NCI-H1092 treated with DMSO at 0.1 percent for 48 hours (cell line): ENCODE measurements around the gene OR51F2.
"Not testable (repeated sequence)": the region's sequence is repeated elsewhere in the genome, so short reads cannot be mapped to it uniquely, and the experiment has no call there.

ENCODE experiments used
- DNase-seq: peaks from one replicate; lab custom pipeline; 2025; lab: John Stamatoyannopoulos, UW

Gene OR51F2

DNA sequence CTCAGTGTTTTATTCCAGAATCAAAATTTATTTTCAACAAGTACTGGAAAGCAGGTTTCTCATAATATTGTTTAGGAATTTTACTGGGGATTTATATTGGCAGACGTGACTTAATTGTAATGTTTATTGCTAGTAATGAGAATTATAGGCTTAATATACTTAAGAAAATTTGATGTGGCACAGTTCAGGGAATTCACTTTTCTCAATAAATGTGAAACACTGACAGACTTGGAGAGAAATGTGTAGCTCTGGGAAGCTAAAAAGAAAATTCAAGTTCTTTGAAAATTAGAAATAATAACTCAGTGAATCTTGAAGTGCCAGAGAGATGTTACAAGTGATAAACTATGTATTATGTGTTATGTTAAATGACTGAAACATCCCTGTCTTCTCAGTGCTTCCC is at the start of gene OR51F2:
OR51F2 (plus strand) TSS at position 301 of the 400 bp plus-strand sequence. CDS start 101 bp downstream, outside the sequence.
- no peak for DNase-seq

DNA sequence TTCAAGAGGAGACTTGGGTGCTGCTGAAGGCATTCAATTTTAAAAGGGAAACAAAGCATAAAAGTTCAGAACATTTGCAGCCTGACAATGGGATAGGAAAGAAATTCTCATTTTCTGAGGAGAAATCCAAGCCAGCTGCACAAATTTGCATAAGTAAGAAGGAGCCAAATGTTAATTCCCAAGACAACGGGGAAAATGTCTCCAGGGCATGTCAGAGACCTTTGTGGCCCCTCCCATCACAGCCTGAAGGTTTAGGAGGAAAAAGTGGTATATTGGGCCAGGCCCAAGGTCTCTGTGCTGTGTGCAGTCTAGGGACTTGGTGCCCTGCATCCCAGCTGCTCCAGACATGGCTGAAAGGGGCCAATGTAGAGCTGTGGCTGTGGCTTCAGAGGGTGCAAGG is 38.7 kb upstream of the OR51F2 start:
- DNase-seq, result no peak

GRCh38 chr11:4797206-4797605 is 23.9 kb upstream of the OR51F2 start:
- no peak for DNase-seq

DNA sequence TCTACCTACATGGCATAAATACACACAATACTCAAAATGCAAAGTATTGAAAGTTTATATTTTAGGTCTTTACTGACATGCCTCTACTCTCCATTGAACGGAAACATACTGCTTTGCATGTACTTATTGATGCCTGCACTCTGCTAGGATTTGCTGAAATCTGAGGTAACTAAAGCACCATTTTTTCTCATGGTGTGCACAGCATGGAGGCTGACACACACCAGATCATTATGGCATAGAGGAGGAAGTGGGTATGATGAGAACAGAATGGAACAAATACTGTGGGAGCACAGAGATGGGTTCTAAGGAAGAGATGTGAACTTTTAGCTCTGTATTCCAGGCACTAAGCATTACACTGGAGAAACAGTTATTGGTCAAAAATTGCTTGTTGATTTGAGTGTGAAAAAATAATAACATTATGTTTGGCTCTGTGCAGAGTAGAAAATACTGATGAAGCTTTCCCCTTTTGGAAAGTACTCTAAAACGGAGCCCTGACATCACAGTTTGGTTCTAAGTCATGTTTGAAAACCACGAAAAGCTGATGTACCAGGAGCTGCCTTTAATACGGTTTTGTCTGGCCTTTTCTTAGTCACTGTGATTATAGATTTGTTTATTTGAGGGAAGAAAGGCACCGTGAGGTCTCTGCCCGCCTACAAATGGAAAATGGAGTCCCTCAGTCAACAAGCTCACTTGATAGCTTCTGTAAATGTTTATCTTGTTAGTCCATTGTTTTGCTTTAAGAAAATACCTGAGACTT is 22.5 kb upstream of the OR51F2 start:
- DNase-seq, result no peak

DNA sequence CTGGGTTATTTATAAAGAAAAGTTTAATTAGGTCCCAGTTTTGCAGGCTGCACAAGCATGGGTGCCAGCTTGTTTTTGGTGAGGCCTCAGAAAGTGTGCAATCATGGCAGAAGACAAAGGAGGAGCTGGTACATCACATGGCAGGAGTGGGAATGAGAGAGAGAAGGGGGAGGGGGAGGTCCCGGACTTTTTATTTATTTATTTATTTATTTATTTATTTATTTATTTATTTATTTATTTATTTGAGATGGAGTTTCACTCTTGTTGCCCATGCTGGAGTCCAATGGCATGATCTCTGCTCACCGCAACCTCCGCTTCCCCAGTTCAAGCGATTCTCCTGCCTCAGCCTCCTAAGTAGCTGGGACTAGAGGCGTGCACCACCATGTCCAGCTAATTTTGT is 19.8 kb upstream of the OR51F2 start:
- not testable (repeated sequence) for DNase-seq

- no peak for DNase-seq
These were observed 16.8 kb upstream of the OR51F2 start, which contains the start of gene OR52R1 for GRCh38 chr11:4804280-4804679. Gene OR52R1 (minus strand): TSS chr11:4804380. CDS start chr11:4804380, 0 bp downstream.

DNA sequence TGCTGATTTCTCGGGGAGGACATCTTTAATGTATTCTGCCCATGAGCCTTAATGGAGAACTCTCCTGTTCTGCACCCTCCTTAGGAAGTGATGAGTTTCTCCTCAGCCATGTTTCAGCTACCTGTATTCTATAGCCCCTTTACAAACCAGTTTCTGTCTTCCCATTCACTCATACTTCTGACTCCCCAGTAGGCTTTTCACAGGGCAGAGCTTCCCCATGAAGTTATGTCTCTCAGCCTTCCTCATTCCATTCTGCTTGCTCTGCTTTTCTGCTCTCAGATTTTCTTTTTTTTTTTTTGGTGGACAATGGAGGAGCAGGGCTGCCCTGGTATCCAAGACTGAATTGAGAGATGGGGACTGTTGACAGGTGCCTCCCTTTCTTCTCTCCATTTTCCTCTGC is 12.6 kb upstream of the OR51F2 start:
- no peak for DNase-seq

- no peak for DNase-seq
These were observed 11.9 kb upstream of the OR51F2 start for GRCh38 chr11:4809246-4809645.

DNA sequence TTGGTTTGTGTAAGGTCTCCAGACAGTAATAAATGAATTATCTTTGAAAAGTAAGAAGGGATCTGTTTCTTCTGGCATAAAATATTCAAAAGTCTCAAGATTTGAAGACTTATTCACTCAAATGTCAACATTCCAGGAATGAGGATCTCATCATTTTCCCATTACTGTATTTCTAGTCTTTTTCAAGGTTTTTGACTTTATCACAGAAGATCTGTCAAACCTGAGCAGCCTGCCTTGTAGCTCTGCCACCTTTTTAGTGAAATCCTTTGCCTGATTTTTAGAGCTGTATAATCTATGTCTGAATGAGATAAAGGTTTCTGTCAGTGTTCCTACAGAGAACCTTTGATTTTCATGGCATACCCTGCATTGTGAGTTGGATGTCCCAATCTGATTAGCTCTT is 4.0 kb downstream of the OR51F2 start:
- DNase-seq, result no peak

DNA sequence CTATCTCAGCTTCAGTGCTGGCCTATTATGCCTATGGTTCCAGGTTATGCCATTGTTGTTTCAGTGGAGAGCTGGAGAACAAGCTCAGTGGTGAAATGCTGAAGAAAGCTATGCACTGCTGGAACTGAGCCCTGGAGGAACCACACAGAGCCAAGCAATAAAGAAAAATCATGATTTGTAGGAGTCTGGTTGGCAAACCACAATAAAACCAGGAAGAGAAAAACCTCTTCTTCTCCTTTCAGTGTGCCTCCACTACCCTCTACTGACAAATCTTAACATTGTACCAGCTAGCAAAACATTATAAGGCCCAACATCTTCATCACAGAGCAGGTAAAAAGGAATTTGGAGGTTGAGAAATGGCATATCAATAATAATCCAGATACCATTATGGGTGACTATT is 5.3 kb downstream of the OR51F2 start:
- DNase-seq, result peak; percentile 64

DNA sequence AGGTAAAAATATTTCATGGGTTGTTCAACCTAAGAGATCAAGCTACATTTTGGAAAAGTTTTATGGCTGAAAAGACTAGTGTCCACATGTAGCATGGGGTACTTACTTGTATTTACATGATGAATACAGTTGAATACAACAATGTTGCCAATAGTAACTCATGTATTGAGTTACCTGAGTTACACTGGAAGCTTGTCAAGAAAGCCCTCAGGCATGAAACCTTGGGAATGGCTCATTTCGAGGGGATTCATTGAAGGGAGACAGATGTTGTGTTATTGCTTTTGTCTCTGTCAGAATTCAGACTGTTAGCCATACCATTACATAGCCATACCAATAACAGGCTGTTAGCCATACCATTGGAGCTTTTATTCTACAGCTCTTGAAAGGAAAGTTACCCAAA is 9.2 kb downstream of the OR51F2 start:
- DNase-seq, result no peak

- DNase-seq, result no peak
These were observed 9.8 kb downstream of the OR51F2 start for GRCh38 chr11:4830909-4831308.

DNA sequence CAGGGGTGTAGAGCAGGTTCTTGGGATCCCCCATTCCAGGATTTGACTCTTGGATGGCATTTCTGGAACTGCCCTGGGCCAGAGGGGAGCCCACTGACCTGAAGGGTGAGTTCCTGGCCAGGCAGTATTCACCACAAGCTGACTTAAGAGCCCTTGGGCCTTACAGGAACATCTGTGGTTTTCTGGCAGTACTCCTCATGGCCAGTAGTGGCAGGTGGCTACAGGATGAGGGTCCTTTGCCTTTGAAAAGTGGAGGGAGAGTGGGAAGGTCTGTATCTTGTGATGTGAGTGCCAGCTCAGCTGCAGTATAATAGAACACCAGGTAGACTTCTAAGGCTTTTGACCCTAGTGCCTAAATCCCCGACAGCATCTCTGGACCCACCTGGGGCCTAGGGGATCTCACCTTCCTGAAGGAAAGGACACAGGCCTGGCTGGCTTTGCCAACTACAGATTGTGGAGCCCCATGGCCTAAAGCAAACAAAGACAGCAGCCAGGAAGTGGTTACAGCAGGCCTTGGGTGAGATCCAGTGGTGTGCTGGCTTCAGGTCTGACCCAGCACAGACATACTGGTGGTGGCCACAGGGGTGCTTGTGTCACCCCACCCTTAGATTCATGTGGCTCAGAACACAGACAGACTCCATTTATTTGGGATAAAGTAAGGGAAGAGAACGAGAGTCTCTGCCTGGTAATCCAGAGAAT is 18.9 kb downstream of the OR51F2 start:
- no peak for DNase-seq

DNA sequence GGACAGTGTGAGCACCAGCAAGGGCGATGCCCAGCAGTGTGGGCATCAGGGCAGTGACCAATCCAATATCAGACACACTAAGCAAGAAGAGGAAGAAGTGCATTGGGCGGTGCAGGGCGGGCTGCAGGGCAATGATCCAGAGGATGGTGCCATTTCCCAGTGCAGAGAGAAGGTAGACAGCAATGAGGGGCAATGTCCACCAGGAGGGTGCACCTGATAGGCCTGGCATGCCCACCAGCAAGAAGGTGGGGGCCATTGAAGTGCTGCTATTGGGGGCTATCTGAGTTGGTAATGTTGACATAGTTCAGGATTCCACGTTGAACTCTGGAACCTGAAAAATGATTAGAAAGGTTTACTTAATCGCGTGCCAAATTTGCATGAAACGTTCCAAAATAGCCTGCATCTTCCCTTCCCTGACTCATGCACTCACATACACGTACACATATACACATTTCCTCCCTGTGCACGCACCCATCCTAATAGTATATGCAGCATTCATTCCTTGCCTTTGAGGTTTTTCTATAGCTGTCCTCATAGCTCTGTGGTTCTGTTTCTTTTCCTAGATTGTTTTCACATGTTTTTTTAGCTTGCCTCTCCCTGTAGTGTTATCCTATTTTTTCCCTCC is 27.9 kb downstream of the OR51F2 start, which contains the start of gene OR51S1:
OR51S1 (minus strand) TSS at position 301 of the 625 bp plus-strand sequence; CDS start at position 301, 0 bp downstream.
- no peak for DNase-seq

GRCh38 chr11:4851033-4851432 is 29.9 kb downstream of the OR51F2 start:
- no peak for DNase-seq

GRCh38 chr11:4854286-4854685 is 33.2 kb downstream of the OR51F2 start:
- DNase-seq, result not testable (repeated sequence)

- no peak for DNase-seq
These were observed 41.5 kb downstream of the OR51F2 start for GRCh38 chr11:4862447-4863236.

GRCh38 chr11:4863876-4864275 is 42.8 kb downstream of the OR51F2 start:
- DNase-seq, result no peak

GRCh38 chr11:4865855-4866254 is 44.7 kb downstream of the OR51F2 start:
- no peak for DNase-seq
